Stimulated activated CD8-positive, alpha-beta memory T cell treated with anti-CD3 and anti-CD28 coated beads, Interleukin-7, amount 100 ng/mL, for 48 hours (primary cell): ENCODE measurements around the gene CLK1.
"Not testable (repeated sequence)": the region's sequence is repeated elsewhere in the genome, so short reads cannot be mapped to it uniquely, and the experiment has no call there.

Source experiments
- DNase-seq, 2 donors: peaks; one replicate each; pipeline ENCODE4 v3.0.0-alpha.2; 2020; ENCODE audit warnings: low read depth in 1 of 2; ENCODE audit errors: extremely low read depth in 1 of 2

CLK1 gene

GRCh38 chr2:200851398-200852248 lies 12.8 kb downstream of the CLK1 start:
- no peak for DNase-seq

GRCh38 chr2:200850512-200851256 lies 13.8 kb downstream of the CLK1 start:
- no peak for DNase-seq

- no peak for DNase-seq
These were observed 16.5 kb downstream of the CLK1 start for GRCh38 chr2:200847939-200848338.

DNA sequence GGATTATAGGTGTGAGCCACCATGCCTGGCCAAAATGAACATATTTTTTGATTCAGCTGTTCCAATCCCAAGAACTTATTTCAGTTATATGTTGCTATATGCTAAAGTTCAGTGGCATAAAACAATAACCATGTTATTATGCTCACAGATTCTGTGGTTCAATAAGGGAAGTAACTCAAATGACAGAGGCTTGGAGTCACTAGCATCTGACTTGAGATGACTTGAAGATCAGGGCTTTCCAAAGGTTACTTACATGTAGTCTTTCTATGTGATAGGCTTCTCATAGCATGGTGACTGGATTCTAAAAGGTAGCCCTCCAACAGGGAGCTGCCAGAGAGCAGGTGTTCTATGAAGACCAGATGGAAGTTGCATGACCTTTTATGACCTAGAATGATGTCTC lies 17.2 kb downstream of the CLK1 start:
- DNase-seq = no peak

GRCh38 chr2:200845669-200846325 lies 18.7 kb downstream of the CLK1 start:
- DNase-seq = no peak

GRCh38 chr2:200845194-200845593 lies 19.3 kb downstream of the CLK1 start:
- no peak for DNase-seq

DNA sequence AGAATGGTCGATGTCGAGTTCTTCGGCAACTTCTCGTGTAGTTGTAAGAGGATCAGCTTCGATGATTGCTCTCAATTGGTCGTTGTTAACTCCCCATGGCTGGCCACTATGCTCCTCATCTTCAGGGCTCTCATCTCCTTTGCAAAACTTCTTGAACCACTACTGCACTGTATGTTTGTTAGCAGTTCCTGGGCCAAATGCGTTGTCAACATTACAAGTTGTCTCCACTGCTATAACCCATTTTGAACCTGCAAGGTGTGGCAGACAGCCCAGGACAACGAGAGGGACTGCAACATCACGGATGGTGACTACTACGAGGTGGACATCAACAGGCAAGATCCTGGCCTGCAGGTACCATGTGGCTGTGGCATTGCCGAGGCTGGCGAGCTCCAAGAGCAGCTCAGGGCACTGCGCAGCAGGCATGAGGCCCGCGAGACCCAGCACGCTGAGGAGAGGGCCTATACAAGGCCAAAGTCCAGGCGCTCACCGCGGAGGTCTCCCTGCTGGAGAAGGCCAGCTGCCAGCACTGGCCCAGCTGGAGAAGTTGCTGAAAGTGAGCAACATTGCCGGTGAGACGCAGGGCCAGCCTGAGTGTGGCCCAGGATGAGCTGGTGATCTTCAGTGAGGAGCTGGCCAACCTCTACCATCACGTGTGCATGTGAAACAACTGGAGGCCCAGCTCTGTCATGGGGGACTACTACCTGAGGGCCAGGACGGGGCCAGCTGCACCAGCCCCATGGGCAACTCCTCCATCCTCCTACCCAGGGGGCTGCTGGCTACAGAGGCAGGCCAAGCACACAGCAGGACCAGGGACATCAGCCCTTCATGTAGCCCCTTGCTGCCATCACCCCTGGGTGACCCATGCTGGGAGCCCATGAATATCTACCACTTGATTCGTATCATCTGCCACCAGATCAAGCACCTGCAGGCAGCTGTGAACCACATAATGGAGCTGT lies 20.2 kb downstream of the CLK1 start:
- DNase-seq = no peak

DNA sequence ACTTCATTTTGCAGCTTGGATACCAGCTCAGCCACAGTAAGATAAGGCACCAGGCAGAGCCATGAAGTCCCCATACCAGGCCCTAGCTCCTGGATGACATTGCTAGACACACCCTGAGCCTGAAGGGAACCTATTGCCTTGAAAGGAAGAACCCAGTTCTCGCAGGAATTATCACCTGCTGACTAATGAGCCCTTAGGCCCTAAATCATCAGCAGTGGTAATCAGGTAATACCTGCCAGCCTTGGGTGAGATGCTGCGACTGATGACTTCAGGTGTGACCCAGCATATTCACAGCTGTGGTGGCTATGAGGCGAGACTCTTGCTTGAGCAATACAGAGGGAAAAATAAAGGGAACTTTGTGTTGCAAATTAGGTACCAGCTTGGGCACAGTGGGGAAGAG lies 24.9 kb downstream of the CLK1 start:
- no peak for DNase-seq

DNA sequence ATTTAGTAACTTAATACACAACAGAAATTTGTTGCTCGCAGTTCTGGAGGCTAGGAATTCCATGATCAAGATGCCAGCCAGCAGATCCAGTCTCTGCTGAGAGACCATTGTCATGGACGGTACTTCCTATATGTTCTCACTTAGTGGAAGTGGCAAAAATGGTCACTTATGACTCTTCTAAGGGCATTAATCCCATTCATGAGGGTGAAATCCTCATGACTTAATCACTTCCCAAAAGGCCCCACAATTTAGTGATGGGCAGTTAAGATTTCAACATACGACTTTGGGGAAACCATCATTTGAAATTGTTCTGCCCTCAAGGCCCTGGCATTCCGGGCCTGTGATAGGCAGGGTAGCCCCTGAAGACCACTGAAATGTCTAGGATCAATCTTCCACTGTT lies 29.8 kb downstream of the CLK1 start:
- DNase-seq = no peak

- no peak for DNase-seq
These were observed 35.2 kb downstream of the CLK1 start for GRCh38 chr2:200829258-200829655.

GRCh38 chr2:200828572-200829257 lies 35.7 kb downstream of the CLK1 start:
- no peak for DNase-seq

GRCh38 chr2:200828104-200828503 lies 36.4 kb downstream of the CLK1 start:
- DNase-seq = no peak

GRCh38 chr2:200821686-200822245 lies 42.7 kb downstream of the CLK1 start:
- DNase-seq = no peak

DNA sequence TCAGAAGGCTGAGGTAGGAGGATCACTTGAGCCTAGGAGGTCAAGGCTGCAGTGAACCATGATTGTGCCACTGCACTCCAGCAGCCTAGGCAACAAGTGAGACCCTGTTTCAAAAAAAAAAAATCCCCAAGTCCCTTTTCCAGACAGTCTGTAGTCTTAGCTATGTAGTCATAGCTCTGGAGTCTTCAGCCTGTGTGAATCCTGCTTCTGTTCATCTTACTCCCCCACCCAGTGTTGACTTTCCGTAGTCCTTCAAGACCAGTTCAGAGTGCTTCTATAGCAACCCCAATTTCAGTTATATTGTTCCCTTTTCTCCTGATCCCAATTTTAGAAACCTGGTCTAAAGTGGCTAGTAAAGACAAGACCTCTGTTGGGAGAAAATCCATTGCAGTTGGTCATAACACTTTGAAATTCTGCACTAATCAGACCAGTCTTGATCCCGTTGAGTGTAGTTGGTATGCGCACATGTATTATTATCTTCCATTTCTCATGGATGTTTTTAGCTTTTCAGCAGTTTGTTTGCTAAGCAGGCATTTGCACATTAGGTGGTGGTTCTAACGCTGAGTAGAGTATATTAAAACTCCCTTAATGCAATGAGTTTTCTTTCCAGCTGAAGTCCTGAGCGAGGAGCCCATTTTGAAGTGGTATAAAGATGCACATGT lies 43.8 kb downstream of the CLK1 start:
- no peak for DNase-seq

DNA sequence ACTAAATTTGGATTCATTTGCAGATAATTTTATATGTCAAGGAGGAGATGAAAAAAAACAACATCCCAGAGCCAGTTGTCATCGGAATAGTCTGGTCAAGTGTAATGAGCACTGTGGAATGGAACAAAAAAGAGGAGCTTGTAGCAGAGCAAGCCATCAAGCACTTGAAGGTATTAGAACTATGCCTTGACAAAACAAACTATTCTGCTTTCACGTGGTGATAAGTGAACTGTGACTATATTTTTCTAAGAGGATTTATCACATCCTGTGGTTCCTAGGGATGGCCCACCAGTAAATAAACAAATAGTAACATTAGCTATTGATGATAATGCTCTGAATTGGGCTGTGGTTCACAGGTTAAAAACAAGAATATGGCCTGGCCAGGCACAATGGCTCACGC lies 45.7 kb downstream of the CLK1 start:
- not testable (repeated sequence) for DNase-seq

GRCh38 chr2:200814917-200815316 lies 49.5 kb downstream of the CLK1 start:
- no peak for DNase-seq

- peak in 1 of 2 donors; percentile 29 for DNase-seq
These were observed 50.1 kb downstream of the CLK1 start for GRCh38 chr2:200814276-200814815.

DNA sequence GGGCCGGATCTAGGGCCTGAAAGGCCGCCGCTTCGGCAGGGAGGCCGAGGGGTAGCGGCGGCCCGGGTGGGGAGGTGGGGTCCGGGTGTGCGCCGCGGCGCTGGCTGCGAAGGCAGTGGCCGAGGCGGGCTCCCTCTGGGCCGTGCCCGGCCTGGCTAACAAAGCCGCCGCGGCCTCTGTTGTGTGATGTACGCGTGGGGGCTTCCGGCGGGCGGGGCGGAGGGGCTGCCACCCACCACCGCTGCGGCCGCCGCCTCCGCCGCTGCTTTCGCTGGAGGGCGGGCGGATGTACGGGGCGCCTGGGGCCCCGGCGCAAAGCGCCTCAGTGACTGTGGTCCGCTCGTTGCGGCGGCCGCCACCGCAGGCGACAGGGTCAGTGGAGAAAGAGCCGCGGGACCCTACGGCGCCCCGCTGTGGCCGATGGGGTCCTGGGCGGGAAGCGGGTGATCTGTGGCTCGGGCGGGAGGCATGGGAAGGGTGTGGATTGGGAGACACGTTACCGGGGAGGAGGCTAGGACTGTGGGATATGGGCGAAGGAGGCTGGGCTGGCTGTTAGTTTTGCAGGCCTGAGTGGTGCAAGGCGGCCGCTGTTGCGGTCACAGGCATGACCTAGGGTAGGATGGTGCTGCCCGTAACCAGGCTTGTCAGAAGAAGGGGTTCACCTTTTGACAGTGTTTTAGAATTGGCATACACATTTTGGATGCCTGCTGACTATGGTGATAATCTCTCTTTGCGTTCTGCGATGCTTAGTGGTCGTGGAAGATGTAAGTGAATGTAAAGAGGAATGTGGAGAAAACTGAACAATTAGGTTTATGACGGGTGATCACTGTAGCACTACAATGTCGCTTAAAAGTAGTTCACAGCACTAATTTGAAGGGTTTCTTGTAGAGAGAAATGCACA lies 52.1 kb downstream of the CLK1 start:
- peak; percentile 55 to 58 for DNase-seq
